ENCODE results near the gene OARD1.
"Not testable (repeated sequence)": the region's sequence is repeated elsewhere in the genome, so short reads cannot be mapped to it uniquely, and the experiment has no call there.

The OARD1 gene

DNA sequence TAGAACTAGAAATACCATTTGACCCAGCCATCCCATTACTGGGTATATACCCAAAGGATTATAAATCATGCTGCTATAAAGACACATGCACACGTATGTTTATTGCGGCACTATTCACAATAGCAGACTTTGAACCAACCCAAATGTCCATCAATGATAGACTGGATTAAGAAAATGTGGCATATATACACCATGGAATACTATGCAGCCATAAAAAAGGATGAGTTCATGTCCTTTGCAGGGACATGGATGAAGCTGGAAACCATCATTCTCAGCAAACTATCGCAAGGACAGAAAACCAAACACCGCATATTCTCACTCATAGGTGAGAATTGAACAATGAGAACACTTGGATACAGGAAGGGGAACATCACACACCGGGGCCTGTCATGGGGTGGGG, 56.3 kb downstream of the OARD1 start:
- not testable (repeated sequence) for H3K4me1 ChIP-seq (ENCODE audit: insufficient read depth, low read length); H3K4me3 ChIP-seq (ENCODE audit: low read depth in 1 of 2, low read length in 2 of 2); H3K27ac ChIP-seq (ENCODE audit: low read depth, low read length); H3K9me3 ChIP-seq (ENCODE audit: low read length); H3K27me3 ChIP-seq (ENCODE audit: control insufficient read depth in 1 of 2, insufficient read depth in 2 of 2, low read length in 2 of 2); H3K9ac ChIP-seq (ENCODE audit: low read length); H3K36me3 ChIP-seq (ENCODE audit: insufficient read depth, low read length)

DNA sequence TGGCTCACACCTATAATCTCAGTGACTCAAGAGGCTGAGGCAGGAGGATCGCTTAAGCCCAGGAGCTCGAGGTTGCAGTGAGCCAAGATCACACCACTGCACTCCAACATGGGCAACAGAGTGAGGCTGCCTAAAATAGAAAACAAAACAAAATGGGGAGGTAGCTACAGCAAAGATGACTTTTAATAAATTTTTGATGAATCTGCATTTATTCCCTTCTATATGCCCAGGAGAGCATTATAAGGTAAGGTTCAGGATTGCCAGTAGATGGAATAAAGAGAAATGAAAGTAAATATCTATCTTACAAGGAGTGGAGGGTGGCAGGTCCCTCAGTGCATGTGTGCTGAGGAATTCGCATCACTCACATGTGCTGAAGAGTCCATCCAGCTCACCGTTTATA, 57.4 kb downstream of the OARD1 start:
- no peak overlapping the region for H3K9ac ChIP-seq (ENCODE audit: low read length)
- no peaks in the 10 kb centered on the region for H3K9me3 ChIP-seq (ENCODE audit: low read length)
- no peak overlapping the region for H3K4me3 ChIP-seq (ENCODE audit: low read depth in 1 of 2, low read length in 2 of 2)
- no peaks in the 10 kb centered on the region for H3K4me1 ChIP-seq (ENCODE audit: insufficient read depth, low read length)
- no peaks in the 10 kb centered on the region for H3K36me3 ChIP-seq (ENCODE audit: insufficient read depth, low read length)
- H3K27me3 ChIP-seq (ENCODE audit: control insufficient read depth in 1 of 2, insufficient read depth in 2 of 2, low read length in 2 of 2), result no peaks in the 10 kb centered on the region
- H3K27ac ChIP-seq (ENCODE audit: low read depth, low read length), result no peak overlapping the region
